HG02943 (cell line): ENCODE data around the gene CDC5L.

ENCODE experiments used
- ATAC-seq: cut with Tn5 transposase; IDR thresholded peaks from one replicate; pipeline ENCODE4 v1.9.1; 2021; ENCODE audit warnings: mild to moderate bottlenecking, low read depth, moderate library complexity; ENCODE audit not compliant: unreplicated experiment

CDC5L gene

DNA sequence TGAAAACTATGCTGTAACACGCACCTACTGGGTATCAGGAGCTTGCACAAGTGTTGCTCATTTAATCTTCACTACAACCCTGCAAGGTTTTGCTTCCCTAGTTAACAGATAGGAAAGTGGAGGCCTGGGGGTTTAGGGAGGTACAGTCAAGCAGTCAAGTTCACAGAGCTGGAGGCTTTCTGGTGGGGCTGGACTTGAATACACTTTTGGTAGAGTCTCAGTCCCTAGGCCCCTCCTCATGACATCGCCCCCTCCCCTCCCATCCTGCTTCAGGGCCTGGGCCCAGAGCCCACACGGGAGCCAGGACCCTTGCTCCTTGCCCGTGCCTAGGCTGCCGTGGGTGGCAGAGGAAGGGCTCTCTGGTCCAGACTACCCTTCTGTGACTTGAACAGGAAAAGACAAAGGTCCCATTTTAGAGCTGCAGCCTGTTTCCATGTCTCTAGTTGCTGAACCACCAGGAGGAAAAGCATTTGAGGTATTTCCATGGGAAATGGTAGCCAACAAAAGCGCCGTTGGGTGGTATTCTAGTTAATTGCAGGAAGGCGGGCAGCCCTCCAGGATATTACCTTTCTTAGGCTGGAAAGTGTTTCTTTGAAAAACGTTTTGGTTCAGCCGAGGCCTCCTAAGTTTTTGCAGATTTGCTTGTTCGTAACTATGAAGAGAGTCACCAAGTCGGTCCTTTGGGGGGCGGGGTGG, 84.9 kb downstream of the CDC5L start:
- ATAC-seq: no peak

DNA sequence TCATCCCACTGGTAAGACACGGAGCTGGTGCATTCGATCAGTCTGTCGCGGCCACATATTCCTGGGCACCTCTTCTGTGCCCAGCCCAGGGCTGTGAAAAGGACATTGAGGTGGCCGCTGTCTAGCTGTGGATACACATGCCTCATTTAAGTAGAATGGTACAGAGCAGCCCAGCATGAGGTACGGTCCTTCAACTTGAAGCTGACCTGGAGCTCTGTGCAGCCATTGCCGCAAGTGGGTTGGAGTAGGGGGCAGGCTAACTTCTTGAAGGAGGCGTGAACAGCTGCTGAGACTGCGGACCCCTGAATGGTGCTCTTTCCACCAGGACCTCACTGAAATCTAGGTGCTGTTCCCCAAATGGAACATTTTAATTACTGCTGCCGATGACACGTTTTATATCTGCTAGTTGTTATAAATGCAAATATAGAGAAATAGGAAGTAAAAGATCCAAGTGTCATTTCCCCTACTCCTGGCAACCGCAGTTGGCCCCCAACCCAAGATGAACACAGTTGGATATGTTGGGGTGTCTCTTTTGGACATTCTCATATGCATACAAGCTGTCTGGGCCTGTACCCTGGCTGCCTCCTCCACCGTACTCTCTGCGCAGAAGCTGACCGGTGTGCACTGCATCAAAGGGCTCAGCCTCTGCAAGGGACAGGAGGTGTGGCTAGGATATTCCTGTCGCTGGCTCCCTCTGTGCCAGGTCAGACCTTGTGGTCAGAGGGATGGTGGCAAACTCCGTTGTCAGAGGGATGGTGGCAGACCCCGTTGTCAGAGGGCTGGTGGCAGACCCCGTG, 86.1 kb downstream of the CDC5L start:
- ATAC-seq: no peak

DNA sequence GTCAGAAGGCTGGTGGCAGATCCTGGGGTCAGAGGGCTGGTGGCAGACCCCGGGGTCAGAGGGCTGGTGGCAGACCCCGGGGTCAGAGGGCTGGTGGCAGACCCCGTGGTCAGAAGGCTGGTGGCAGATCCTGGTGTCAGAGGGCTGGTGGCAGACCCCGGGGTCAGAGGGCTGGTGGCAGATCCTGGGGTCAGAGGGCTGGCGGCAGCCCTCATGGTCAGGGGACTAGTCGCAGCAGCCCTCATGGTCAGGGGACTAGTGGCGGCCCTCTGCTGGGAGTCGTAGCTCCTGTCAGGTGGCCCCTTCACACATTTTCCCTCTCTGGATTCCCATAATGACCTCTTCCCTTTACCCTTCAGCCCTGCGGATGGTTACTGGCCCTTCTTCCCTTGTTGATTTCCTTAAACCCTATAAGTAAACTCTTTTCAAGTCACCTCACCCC, 86.7 kb downstream of the CDC5L start:
- no peak for ATAC-seq

GRCh38 chr6:44474643-44475042, 87.1 kb downstream of the CDC5L start:
- no peak for ATAC-seq

DNA sequence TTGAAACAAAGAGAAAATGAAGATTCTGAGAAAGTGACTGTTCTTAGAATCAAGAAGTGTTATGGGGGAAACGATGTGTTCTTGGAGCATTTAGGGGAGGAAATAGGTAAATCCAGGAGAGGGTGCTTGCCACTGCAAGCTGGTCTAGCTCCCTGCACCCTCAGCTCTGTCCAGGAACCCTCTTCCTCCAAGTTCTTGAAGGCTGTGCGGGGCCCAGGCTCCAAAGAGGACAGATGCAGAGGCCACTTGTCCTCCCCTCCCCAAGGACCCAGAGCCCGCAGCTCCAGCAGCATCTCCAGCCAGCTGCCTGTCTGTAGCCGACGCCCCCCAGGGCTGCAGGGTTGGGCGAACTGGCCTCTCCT, 87.9 kb downstream of the CDC5L start:
- ATAC-seq: no peak

- peak; percentile 60 for ATAC-seq
These were observed 88.4 kb downstream of the CDC5L start for GRCh38 chr6:44475779-44476434.

DNA sequence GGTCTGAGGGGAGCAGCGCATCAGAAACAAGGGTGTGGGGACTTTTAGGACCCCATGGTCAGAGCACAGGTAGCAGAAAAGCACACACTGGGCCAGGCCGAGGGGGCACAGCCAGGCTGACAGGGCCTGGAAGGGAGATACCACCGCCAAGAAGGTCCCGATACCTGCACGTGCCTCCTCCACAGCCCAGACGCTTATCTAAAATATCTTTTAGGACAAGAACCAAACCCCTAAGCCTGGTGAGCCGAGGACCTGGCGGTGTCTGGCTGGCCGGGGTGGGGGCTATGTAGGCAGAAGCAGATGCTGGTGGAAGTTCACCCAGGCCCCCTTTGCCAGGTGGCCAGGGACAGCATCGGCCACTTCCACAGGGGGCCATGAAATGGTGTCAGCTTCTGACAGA, 89.3 kb downstream of the CDC5L start:
- no peak for ATAC-seq

DNA sequence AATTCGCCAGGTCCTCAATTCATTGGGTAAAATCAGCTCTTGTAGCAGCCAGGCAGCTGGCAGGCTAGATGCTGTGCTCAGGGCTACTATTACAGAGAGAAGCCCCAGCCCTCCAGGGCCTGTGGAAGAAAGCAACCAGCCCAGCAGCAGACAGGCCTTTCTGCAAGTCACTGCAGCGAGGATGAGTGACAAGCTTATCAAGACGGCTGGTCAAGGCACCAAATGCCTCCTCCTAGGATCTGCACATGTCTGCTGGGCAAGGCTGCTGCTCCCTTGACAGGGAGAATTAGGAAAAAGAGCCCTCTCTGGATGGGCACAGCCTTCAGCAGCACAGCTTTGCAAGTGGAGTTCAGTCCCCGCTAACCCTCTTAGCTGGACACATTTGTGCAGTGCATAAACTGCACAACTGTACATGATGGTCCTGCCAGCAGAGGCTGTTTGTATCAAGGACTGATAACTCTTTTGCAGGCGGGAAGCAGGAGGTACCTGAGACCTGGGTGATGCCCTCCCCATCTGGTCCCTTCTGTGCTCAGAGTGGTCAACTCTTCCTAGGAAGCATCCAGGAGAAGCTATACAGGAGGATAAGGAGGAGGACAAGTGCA, 89.9 kb downstream of the CDC5L start:
- ATAC-seq: no peak

DNA sequence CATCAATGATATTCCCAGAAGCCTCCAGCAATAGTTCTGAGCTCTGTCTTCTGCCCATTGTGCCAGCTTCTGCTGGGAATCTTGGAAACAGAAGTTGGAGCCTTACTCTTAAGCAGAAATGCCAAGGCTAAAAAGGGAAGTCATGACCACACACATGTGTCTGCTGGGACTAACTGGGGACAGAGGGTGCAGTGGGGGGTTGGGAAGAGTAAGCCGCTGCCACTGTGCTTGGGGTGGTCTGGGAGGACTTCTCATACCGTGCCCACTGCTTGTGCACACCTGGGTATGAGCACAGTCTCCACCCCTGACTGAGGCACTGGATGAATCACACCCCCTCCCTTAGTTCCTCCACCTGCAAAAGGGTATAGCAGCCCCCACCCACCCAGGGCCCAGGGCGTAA, 90.7 kb downstream of the CDC5L start:
- no peak for ATAC-seq

GRCh38 chr6:44478591-44479254, 91.2 kb downstream of the CDC5L start:
- ATAC-seq: no peak

DNA sequence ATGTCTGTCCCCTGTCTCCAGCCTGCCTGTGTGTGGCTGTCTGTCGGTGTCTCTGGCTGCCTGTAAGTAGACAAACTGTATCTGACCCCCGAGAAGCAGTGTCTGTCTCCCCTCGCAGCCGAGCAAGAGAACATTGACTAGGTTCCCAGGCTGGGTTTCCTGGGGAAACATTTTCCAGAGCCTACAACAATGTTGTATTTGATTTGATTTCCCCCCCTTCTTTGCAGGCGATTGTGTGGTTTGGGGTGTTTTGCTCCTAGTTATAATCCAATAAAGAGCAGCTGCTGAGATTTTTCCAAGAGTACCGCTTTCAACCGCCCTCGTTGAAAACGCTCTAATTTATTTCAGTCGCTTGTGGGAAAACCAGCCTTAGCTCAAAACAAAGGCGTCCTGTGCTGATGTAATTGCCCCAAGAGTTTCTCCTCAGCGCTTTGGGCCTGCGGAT, 92.6 kb downstream of the CDC5L start:
- no peak for ATAC-seq

DNA sequence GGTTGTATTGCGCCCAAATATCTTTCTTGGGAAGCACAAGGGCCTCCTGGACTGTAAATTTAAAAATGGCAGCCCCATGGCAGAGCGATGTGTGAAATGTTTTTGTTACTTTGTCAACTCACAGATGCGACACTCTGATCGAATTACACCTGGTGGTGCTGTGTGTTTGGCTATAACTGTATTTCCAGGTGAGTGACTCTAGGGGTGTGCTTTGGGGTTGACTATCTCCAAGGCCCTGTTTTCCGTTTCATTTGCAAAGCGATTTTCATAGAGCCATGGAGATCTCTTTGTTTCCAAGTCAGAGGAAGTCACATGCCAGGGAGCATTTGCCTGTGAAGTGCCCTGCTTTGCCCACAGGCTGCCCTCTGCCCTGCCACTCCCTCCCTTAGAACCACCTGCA, 93.5 kb downstream of the CDC5L start:
- ATAC-seq: no peak

- no peak for ATAC-seq
These were observed 94.3 kb downstream of the CDC5L start for GRCh38 chr6:44481760-44482159.

- ATAC-seq: no peak
These were observed 98.3 kb downstream of the CDC5L start for GRCh38 chr6:44485601-44486401.

GRCh38 chr6:44487002-44487401, 99.5 kb downstream of the CDC5L start:
- no peak for ATAC-seq

DNA sequence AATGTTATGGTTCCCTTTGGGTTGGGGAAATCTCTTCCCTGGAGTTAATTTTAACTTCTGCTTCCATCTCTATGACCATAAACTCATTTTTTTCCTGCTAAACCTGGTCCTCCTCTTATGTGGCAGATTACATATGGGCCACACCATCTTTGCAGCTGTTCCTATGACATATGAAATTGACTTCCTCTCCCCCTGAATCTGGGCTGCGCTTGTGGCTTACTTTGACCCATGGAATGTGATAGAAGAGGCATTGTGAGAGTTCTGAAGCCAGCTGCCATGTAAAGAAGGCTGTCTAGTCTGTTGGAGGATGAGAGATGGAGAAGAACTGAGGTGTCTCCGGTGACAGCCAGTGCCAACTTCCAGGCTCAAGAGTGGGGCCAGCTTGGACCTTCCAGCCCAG, 100.1 kb downstream of the CDC5L start:
- ATAC-seq: no peak

DNA sequence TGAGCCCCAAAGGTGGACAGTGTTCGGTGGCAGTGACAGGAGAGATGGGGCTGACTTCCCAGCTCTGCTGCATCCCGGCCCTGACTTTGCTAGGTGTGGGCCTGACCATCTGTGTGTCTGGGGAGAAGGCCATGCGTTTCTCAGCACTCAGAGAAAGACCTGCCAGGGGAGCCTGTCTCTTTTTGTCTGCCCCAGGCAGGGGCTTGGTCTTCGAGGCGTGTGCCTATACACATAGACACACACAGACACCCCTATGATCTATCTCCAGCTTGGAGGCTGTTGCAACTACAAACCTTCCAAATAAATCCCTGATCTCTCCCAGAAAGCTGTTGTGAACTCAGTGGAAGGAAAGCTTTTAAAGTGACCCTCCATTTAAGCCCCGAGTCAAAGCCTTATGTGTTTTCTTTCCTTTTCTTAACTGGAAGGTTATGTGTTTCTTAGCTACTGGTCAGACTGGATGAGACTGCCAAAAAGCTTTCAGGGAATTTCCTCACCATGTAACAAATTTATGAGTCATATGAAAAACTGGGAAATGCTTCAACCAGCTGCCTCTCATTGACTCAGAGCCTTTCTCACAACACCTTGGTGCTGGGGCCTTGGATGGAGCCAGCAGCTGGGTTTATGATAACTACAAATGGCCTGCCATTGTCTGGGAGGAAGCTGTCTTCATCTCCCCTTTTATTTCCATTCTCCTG, 102.6 kb downstream of the CDC5L start:
- ATAC-seq: no peak

DNA sequence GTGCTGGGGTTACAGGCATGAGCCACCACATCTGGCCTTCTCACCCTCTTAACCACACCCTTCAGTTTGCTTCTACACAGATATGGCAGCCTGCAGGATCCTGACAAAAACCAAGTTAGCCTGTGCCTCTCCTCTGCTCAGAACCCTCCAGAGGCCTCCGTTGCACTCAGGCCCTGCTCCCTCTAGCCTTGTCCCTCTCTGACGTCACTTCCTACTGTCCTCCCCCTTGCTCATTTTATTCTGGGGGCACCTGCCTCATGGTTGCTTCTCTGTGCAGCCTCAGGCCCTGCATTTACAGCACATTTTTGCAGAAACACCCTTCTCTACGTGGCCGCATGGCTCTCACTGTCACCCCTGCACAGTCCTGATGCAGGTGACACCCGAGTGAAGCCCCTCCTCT, 105.6 kb downstream of the CDC5L start:
- ATAC-seq: no peak

GRCh38 chr6:44493593-44493992, 106.1 kb downstream of the CDC5L start:
- ATAC-seq: no peak
